GM12878 (cell line): Measurements from ENCODE around the gene KRIT1.

Experiments
- CHD2 ChIP-seq: IDR thresholded peaks from 2 replicates; pipeline ENCODE4 v1.6.1; 2011; ENCODE audit warnings: low read depth, low read length, improper control_type of control experiment, borderline replicate concordance
- CREB1 ChIP-seq: IDR thresholded peaks from 2 replicates; pipeline ENCODE4 v1.6.1; 2012; ENCODE audit warnings: low read depth, mild to moderate bottlenecking, inconsistent platforms
- ELK1 ChIP-seq: IDR thresholded peaks from 2 replicates; pipeline ENCODE4 v1.6.1; 2012; ENCODE audit warnings: low read depth, low read length, improper control_type of control experiment
- EZH2 ChIP-seq: IDR thresholded peaks from 2 replicates; pipeline ENCODE4 v1.6.1; 2012; ENCODE audit warnings: low read depth, mild to moderate bottlenecking, control low read depth, inconsistent platforms, low read length, borderline replicate concordance; ENCODE audit not compliant: control insufficient read depth
- HDAC6 ChIP-seq: fragments of 200-600 bp; sonication (generic); IDR thresholded peaks from one replicate; pipeline ENCODE4 v1.8.0; 2017; ENCODE audit warnings: antibody characterized with exemption; ENCODE audit not compliant: unreplicated experiment
- POLR2A ChIP-seq: IDR thresholded peaks from 2 replicates; pipeline ENCODE4 v1.6.1; 2011; ENCODE audit warnings: low read depth, mild to moderate bottlenecking, low read length
- SMC3 ChIP-seq: IDR thresholded peaks from 2 replicates; pipeline ENCODE4 v1.6.1; 2011; ENCODE audit warnings: low read length, improper control_type of control experiment, borderline replicate concordance
- SRF ChIP-seq, 2 experiments: IDR thresholded peaks; 2 replicates each; pipeline ENCODE4 v1.6.1; 2011; ENCODE audit warnings: low read depth in 2 of 2, low read length in 2 of 2, mild to moderate bottlenecking in 1 of 2, moderate library complexity in 1 of 2
- USF1 ChIP-seq: IDR thresholded peaks from 2 replicates; pipeline ENCODE4 v1.6.1; 2011; ENCODE audit warnings: borderline replicate concordance, low read depth, mild to moderate bottlenecking, moderate library complexity, mixed read lengths, low read length; ENCODE audit not compliant: insufficient read depth; ENCODE audit errors: extremely low read length
- TF ChIP-seq, protein P1 (sequence below), 3 experiments: IDR thresholded peaks in 2 of 3; conservative IDR thresholded peaks in 1 of 3; 2 replicates each; pipeline ENCODE4 v1.5.1; 2011; ENCODE audit warnings: low read depth in 3 of 3, low read length in 3 of 3, mild to moderate bottlenecking in 3 of 3, control low read depth in 2 of 3, moderate library complexity in 2 of 3, inconsistent platforms in 1 of 3, mixed read lengths in 1 of 3; ENCODE audit not compliant: control insufficient read depth in 2 of 3, insufficient read depth in 1 of 3; ENCODE audit errors: extremely low read depth in 1 of 3

GRCh38 chr7:92150450-92151017, 95.2 kb downstream of the KRIT1 start:
- TF ChIP-seq, protein P1, sequence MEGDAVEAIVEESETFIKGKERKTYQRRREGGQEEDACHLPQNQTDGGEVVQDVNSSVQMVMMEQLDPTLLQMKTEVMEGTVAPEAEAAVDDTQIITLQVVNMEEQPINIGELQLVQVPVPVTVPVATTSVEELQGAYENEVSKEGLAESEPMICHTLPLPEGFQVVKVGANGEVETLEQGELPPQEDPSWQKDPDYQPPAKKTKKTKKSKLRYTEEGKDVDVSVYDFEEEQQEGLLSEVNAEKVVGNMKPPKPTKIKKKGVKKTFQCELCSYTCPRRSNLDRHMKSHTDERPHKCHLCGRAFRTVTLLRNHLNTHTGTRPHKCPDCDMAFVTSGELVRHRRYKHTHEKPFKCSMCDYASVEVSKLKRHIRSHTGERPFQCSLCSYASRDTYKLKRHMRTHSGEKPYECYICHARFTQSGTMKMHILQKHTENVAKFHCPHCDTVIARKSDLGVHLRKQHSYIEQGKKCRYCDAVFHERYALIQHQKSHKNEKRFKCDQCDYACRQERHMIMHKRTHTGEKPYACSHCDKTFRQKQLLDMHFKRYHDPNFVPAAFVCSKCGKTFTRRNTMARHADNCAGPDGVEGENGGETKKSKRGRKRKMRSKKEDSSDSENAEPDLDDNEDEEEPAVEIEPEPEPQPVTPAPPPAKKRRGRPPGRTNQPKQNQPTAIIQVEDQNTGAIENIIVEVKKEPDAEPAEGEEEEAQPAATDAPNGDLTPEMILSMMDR (IDR thresholded peaks at IDR 0.05 in 2 of 3, conservative IDR thresholded peaks at IDR 0.05 in 1 of 3; ENCODE audit: control insufficient read depth in 2 of 3, extremely low read depth in 1 of 3, insufficient read depth in 1 of 3, low read depth in 3 of 3, low read length in 3 of 3): no peak
- TF ChIP-seq CHD2 (no peak), CREB1 (no peak), EZH2 (no peak), ELK1 (no peak), SMC3 (no peak), SRF (IDR thresholded peaks at IDR 0.05; ENCODE audit: low read depth in 2 of 2, low read length in 2 of 2) (no peak), HDAC6 (no peak), USF1 (no peak), POLR2A (no peak)
